Fibroblast of pulmonary artery (primary cell): Measurements from ENCODE around the gene SIM1.

ENCODE experiments used
- DNase-seq: peaks from one replicate; pipeline ENCODE4 v3.0.0-alpha.2; 2010; ENCODE audit warnings: low read depth
- H3K4me3 ChIP-seq: replicated peaks from 2 replicates; pipeline ENCODE4 v1.5.1; 2011; ENCODE audit warnings: low read depth, mild to moderate bottlenecking, control low read depth, low read length, moderate library complexity
- CTCF ChIP-seq: IDR thresholded peaks from 2 replicates; pipeline ENCODE4 v1.5.1; 2011; ENCODE audit warnings: mild to moderate bottlenecking, control low read depth, low read length, inconsistent platforms; ENCODE audit errors: missing control alignments

Gene SIM1

GRCh38 chr6:100447900-100448748, 16.6 kb downstream of the SIM1 start:
- TF ChIP-seq CTCF, result no peak
- no peak for DNase-seq
- no peak overlapping the region for H3K4me3 ChIP-seq

GRCh38 chr6:100447081-100447899, 17.4 kb downstream of the SIM1 start:
- DNase-seq, result no peak
- no peak overlapping the region for H3K4me3 ChIP-seq
- TF ChIP-seq CTCF, result no peak

DNA sequence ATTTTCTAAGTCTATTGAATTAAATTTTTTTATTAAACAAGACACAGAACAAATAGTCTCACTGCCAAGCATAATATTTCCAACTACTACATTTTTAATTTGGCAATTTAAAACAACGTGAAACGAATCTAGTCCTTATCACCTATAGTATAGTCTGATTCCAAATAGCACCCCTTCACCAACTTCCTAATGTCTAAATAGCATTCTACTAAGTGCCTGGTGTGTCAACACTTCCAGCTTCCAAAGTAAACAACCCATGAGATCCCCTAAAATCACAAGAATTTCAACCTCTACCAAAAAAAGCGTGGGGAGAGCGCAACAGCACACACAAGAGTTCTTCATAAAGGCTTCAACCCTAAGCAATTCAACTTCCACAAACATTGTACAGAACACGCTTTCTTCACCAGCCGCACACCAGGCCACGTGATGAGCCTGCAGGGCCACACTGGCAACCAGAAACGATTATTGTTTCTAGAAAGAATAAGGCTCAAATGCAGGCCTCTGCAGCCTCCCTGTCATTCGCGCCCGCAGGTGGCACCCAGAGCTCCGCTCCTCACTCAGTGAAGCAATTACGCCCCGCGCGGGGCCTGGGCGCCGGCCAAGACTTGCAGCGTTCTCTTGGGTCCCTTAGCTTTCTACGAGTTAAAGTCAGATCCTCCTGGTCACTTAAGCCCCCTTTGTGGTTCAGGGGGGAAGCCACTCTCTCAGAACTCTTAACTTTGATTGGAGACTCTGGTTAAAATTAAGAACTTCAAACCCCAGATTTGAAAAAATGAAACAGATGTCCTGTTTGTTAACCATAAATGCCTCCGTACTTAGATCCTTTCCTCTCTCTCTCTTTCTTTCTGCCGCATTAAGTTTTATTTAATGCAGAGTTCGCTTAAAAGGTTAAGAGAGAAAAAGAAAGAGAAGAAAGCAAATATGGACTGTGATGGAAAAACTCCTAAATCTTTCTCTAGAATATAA, 18.3 kb downstream of the SIM1 start:
- no peak for DNase-seq
- H3K4me3 ChIP-seq, result no peak overlapping the region
- TF ChIP-seq CTCF, result no peak

GRCh38 chr6:100445512-100445911, 19.2 kb downstream of the SIM1 start:
- H3K4me3 ChIP-seq, result no peak overlapping the region
- no peak for DNase-seq
- TF ChIP-seq CTCF, result no peak

- DNase-seq, result no peak
- H3K4me3 ChIP-seq, result no peak overlapping the region
- no peak for TF ChIP-seq CTCF
Observed at GRCh38 chr6:100440935-100441334, 23.8 kb downstream of the SIM1 start.

- TF ChIP-seq CTCF, result no peak
- DNase-seq, result no peak
- H3K4me3 ChIP-seq, result no peak overlapping the region
Observed at GRCh38 chr6:100435299-100435698, 29.4 kb downstream of the SIM1 start.
